Activated CD4-positive, alpha-beta memory T cell treated with anti-CD3 and anti-CD28 coated beads for 36 hours (primary cell): Measurements from ENCODE around the gene FRMD3. TPM values are rescaled to one million over a fixed set of nuclear protein-coding genes. Genes with fewer than 3 reads are reported as not detected.

ENCODE experiments used
- CTCF ChIA-PET: fragments of 350-600 bp; sonication (Branson Sonifier 250); formaldehyde crosslinking; loops from one replicate; lab custom pipeline; 2021; ENCODE audit warnings: antibody characterized with exemption, inconsistent platforms; lab: Charles Lee
- POLR2A ChIA-PET: fragments of 350-600 bp; sonication (Branson Sonifier 250); formaldehyde crosslinking; loops from one replicate; lab custom pipeline; 2021; ENCODE audit warnings: antibody characterized with exemption; lab: Charles Lee
- DNase-seq: peaks from one replicate; pipeline ENCODE4 v3.0.0-alpha.2; 2020
- H3K27ac Mint-ChIP-seq: one replicate; pipeline ENCODE4 v1.8.0; 2021; ENCODE audit warnings: mixed read lengths
- H3K27me3 Mint-ChIP-seq: one replicate; pipeline ENCODE4 v1.8.0; 2021; ENCODE audit warnings: mixed read lengths
- H3K36me3 Mint-ChIP-seq: one replicate; pipeline ENCODE4 v1.8.0; 2021; ENCODE audit warnings: mixed read lengths
- H3K4me1 Mint-ChIP-seq: one replicate; pipeline ENCODE4 v1.8.0; 2021; ENCODE audit warnings: low read depth, mixed read lengths
- H3K4me3 Mint-ChIP-seq: one replicate; pipeline ENCODE4 v1.8.0; 2021; ENCODE audit warnings: mild to moderate bottlenecking, mixed read lengths
- H3K9me3 Mint-ChIP-seq: one replicate; pipeline ENCODE4 v1.8.0; 2021; ENCODE audit warnings: mixed read lengths
- intact Hi-C: fragments of 100-400 bp; cut with micrococcal nuclease; formaldehyde crosslinking; loops from one replicate; pipeline ENCODE4 v1.15.1; 2023
- total RNA-seq, 2 experiments: library from RNA; stranded (reverse); gene quantifications; one replicate each; pipeline ENCODE4 v1.2.3, GENCODE V29; 2021

Gene FRMD3
- total RNA-seq, 2 experiments from 2014 or later = 0.27 to 0.62 TPM

DNA sequence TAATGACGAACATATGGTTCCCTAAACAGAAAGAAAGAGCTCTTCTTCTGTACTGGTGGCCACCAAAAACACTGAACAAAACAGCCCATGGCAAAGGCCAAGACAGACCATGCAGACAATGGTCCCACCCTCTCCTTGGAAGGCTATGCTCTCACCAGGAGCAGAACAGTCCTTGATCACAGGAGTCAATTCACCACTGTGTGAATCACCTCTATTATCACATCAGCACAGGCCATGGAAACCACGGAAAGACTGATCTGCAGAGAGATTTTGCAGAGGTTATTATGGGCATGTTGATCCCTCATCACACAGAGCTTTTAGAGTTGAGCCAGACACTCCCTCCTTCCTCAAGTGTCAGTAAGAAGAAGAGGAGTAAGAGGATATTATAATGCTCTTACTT is 341.3 kb downstream of the FRMD3 start:
- intact Hi-C loops = no loop called here
- POLR2A ChIA-PET = no interaction called here
- no peak overlapping the region for H3K27ac Mint-ChIP-seq
- H3K27me3 Mint-ChIP-seq = peaks cover 2% of the 10 kb centered on the region
- H3K36me3 Mint-ChIP-seq = no peaks in the 10 kb centered on the region
- no peaks in the 10 kb centered on the region for H3K9me3 Mint-ChIP-seq
- H3K4me1 Mint-ChIP-seq = no peaks in the 10 kb centered on the region
- CTCF ChIA-PET = no interaction called here
- H3K4me3 Mint-ChIP-seq = no peak overlapping the region
- DNase-seq = no peak

Other genes with a start within 250 kb of the FRMD3 start
- 1 to 10 TPM; 4.4 to 5.0 TPM for gene IDNK, start 84.7 kb upstream of the FRMD3 start, total RNA-seq
- gene UBQLN1, start 169.6 kb upstream of the FRMD3 start, total RNA-seq = 100 to 1,000 TPM in 1 of 2 experiments, 10 to 100 TPM in 1; 88.8 to 101 TPM